GM21360 (cell line): Measurements from ENCODE around the gene ABCB9.
A peak's percentile ranks its signal among the peaks of the same experiment; 100 is the strongest.

Source experiments
- ATAC-seq: cut with Tn5 transposase; IDR thresholded peaks from one replicate; pipeline ENCODE4 v1.9.1; 2021; ENCODE audit warnings: mild to moderate bottlenecking, moderate library complexity; ENCODE audit not compliant: unreplicated experiment

ABCB9 gene

GRCh38 chr12:122982963-122983788, 16.9 kb upstream of the ABCB9 start:
- no peak for ATAC-seq

GRCh38 chr12:122982477-122982815, 16.2 kb upstream of the ABCB9 start:
- ATAC-seq: no peak

- ATAC-seq: no peak
Measured at GRCh38 chr12:122981587-122982476, 15.6 kb upstream of the ABCB9 start.

GRCh38 chr12:122981036-122981471, 14.8 kb upstream of the ABCB9 start:
- ATAC-seq: peak; percentile 28

GRCh38 chr12:122980183-122981035, 14.1 kb upstream of the ABCB9 start, which contains the start of gene ARL6IP4:
Gene ARL6IP4 (plus strand): TSS chr12:122980681. CDS start chr12:122981140, 459 bp downstream.
- peak; percentile 45 for ATAC-seq

- no peak for ATAC-seq
Measured at GRCh38 chr12:122979908-122980182, 13.6 kb upstream of the ABCB9 start.

- ATAC-seq: no peak
Measured at GRCh38 chr12:122979001-122979907, 13.0 kb upstream of the ABCB9 start.

- ATAC-seq: no peak
Measured at GRCh38 chr12:122978507-122978955, 12.3 kb upstream of the ABCB9 start.

GRCh38 chr12:122977655-122978392, 11.6 kb upstream of the ABCB9 start:
- ATAC-seq: no peak

- ATAC-seq: no peak
Measured at GRCh38 chr12:122977153-122977552, 10.9 kb upstream of the ABCB9 start.

- ATAC-seq: no peak
Measured at GRCh38 chr12:122976648-122976975, 10.3 kb upstream of the ABCB9 start.

- no peak for ATAC-seq
Measured at GRCh38 chr12:122975790-122976647, 9.8 kb upstream of the ABCB9 start.

GRCh38 chr12:122974892-122975789, 8.9 kb upstream of the ABCB9 start, which contains the start of gene OGFOD2:
Gene OGFOD2 (plus strand): TSS chr12:122975244. CDS start chr12:122975252, 8 bp downstream.
- ATAC-seq: peak; percentile 56

- peak; percentile 74 for ATAC-seq
Measured at GRCh38 chr12:122974274-122974891, 8.1 kb upstream of the ABCB9 start.

GRCh38 chr12:122969676-122970075, 3.4 kb upstream of the ABCB9 start:
- no peak for ATAC-seq

GRCh38 chr12:122968104-122968503, 1.8 kb upstream of the ABCB9 start:
- ATAC-seq: no peak
